Sigmoid colon (tissue), 7 donors: Measurements from ENCODE around the gene RNU4-1. TPM values are rescaled to one million over a fixed set of nuclear protein-coding genes. Genes with fewer than 3 reads are reported as not detected.
"Not testable (repeated sequence)": the region's sequence is repeated elsewhere in the genome, so short reads cannot be mapped to it uniquely, and the experiment has no call there.

Experiments used
- DNase-seq: peaks from one replicate; pipeline ENCODE4 v3.0.0-alpha.2; 2019
- H3K27ac ChIP-seq, 4 donors: fragments of 200-600 bp; sonication (generic); one replicate each; pipeline ENCODE4 v1.5.1; 2016 to 2019; ENCODE audit warnings: mild to moderate bottlenecking in 1 of 4
- H3K27me3 ChIP-seq, 3 donors: fragments of 200-600 bp; sonication (generic); one replicate each; pipeline ENCODE4 v1.5.1; 2019; ENCODE audit warnings: mild to moderate bottlenecking in 1 of 3
- H3K36me3 ChIP-seq, 4 donors: fragments of 200-600 bp; sonication (generic); one replicate each; pipeline ENCODE4 v1.5.1; 2016 to 2019
- H3K4me1 ChIP-seq, 4 donors: fragments of 200-600 bp; sonication (generic); one replicate each; pipeline ENCODE4 v1.5.1; 2017 to 2019
- H3K4me3 ChIP-seq, 4 donors: fragments of 200-600 bp; sonication (generic); one replicate each; pipeline ENCODE4 v1.5.1; 2017 to 2019; ENCODE audit warnings: mild to moderate bottlenecking in 2 of 4, moderate library complexity in 1 of 4
- H3K9me3 ChIP-seq, 4 donors: fragments of 200-600 bp in 3 of 4; sonication (generic) in 3 of 4; one replicate each; pipeline versions ENCODE4 v1.5.1 to v1.6.1; 2013 to 2019
- CTCF ChIP-seq, 4 experiments: fragments of 450-650 bp in 3 of 4; fragments of 200-600 bp in 1 of 4; IDR thresholded peaks; one replicate each; pipeline ENCODE4 v1.5.1; 2016 to 2019; ENCODE audit warnings: antibody characterized with exemption in 4 of 4, mild to moderate bottlenecking in 3 of 4, moderate library complexity in 2 of 4
- EP300 ChIP-seq, 4 donors: sonication (generic); formaldehyde crosslinking; IDR thresholded peaks; one replicate each; pipeline ENCODE4 v1.6.1; 2017; ENCODE audit warnings: antibody characterized with exemption in 4 of 4
- POLR2A ChIP-seq, 2 donors: fragments of 450-650 bp; IDR thresholded peaks; one replicate each; pipeline ENCODE4 v1.6.1; 2016; ENCODE audit warnings: antibody characterized with exemption in 2 of 2, mild to moderate bottlenecking in 2 of 2, moderate library complexity in 2 of 2
- POLR2AphosphoS5 ChIP-seq, 4 donors: sonication (generic); formaldehyde crosslinking; IDR thresholded peaks; one replicate each; pipeline ENCODE4 v1.6.1; 2017; ENCODE audit warnings: antibody characterized with exemption in 4 of 4
- WGBS, 2 donors: extraction: QIAGEN DNeasy Blood & Tissue Kit; methylation state at CpG; one replicate each; pipeline ENCODE4 v1.1.7; 2013; 5-methylcytosine and 5-hydroxymethylcytosine counted together
- intact Hi-C: fragments of 100-400 bp; cut with DNase I; formaldehyde crosslinking; loops from one replicate; pipeline ENCODE4 v1.15.1; 2023
- polyA plus RNA-seq, 3 donors: library from polyadenylated mRNA; stranded (reverse); fragments of 200-250 nt; gene quantifications; one replicate each; pipeline ENCODE4 v1.2.3, GENCODE V29; 2013
- total RNA-seq, 4 donors: library from RNA; depleted of rRNA; stranded (reverse); fragments of >200 nt; gene quantifications; one replicate each; pipeline ENCODE4 v1.1.0, GENCODE V29; 2016
- donor health status: healthy with polysubstance abuse.
- donor health status: Bipolar disorder and iron deficiency.
- donor health status: healthy.

RNU4-1 gene
- total and polyA plus RNA-seq, 7 donors: under 0.01 TPM; not detected in 4

- 18 to 20% methylated on average over 12 of the region's 12 CpGs for WGBS, 2 donors
- not testable (repeated sequence) for H3K27me3 ChIP-seq
Observed at GRCh38 chr12:120335447-120335846, 42.4 kb upstream of the RNU4-1 start.

GRCh38 chr12:120332523-120332922 lies 39.5 kb upstream of the RNU4-1 start:
- H3K36me3 ChIP-seq: no peaks in the 10 kb centered on the region
- intact Hi-C loops: no loop called here
- H3K27me3 ChIP-seq: no peaks in the 10 kb centered on the region
- H3K9me3 ChIP-seq: peaks cover 0 to 7% (median 0%) of the 10 kb centered on the region in 4 donors
- WGBS, 2 donors: 83 to 85% methylated on average over 6 to 7 of the region's 7 CpGs
- no peaks in the 10 kb centered on the region for H3K4me1 ChIP-seq
- TF ChIP-seq CTCF (IDR thresholded peaks at IDR 0.05) (no peak), POLR2AphosphoS5 (IDR thresholded peaks at IDR 0.05) (no peak), POLR2A (IDR thresholded peaks at IDR 0.05) (no peak), EP300 (IDR thresholded peaks at IDR 0.05) (no peak)
- DNase-seq: no peak
- H3K4me3 ChIP-seq: no peak overlapping the region
- no peak overlapping the region for H3K27ac ChIP-seq

More at GRCh38 chr12:120335447-120335846, 42.4 kb upstream of the RNU4-1 start:
- H3K27ac ChIP-seq, H3K4me3 ChIP-seq, H3K36me3 ChIP-seq, intact Hi-C loops, H3K9me3 ChIP-seq, H3K4me1 ChIP-seq: not testable (repeated sequence)
- TF ChIP-seq CTCF (IDR thresholded peaks at IDR 0.05): peak; percentile 38 to 57 (median 47)
- peak; percentile 74 for DNase-seq

GRCh38 chr12:120332041-120332440 lies 39.0 kb upstream of the RNU4-1 start:
- DNase-seq: no peak
- no peaks in the 10 kb centered on the region for H3K27me3 ChIP-seq
- TF ChIP-seq EP300 (IDR thresholded peaks at IDR 0.05) (no peak), POLR2A (IDR thresholded peaks at IDR 0.05) (no peak), CTCF (IDR thresholded peaks at IDR 0.05) (no peak), POLR2AphosphoS5 (IDR thresholded peaks at IDR 0.05) (no peak)
- WGBS, 2 donors: 62 to 77% methylated on average over 5 of the region's 5 CpGs
- H3K27ac ChIP-seq: no peak overlapping the region
- intact Hi-C loops: no loop called here
- H3K4me1 ChIP-seq: no peaks in the 10 kb centered on the region
- no peaks in the 10 kb centered on the region for H3K36me3 ChIP-seq
- H3K9me3 ChIP-seq: peaks cover 0 to 7% (median 0%) of the 10 kb centered on the region in 4 donors
- H3K4me3 ChIP-seq: no peak overlapping the region

- H3K27me3 ChIP-seq: no peaks in the 10 kb centered on the region
- H3K27ac ChIP-seq: no peak overlapping the region
- intact Hi-C loops: no loop called here
- no peaks in the 10 kb centered on the region for H3K4me1 ChIP-seq
- TF ChIP-seq EP300 (IDR thresholded peaks at IDR 0.05): no peak
- TF ChIP-seq CTCF (IDR thresholded peaks at IDR 0.05): no peak
- no peak for TF ChIP-seq POLR2A (IDR thresholded peaks at IDR 0.05)
- TF ChIP-seq POLR2AphosphoS5 (IDR thresholded peaks at IDR 0.05): no peak
- peaks cover 0 to 3% (median 0%) of the 10 kb centered on the region in 4 donors for H3K9me3 ChIP-seq
- no peak for DNase-seq
- WGBS, 2 donors: 58 to 72% methylated on average over 3 of the region's 3 CpGs
- no peak overlapping the region for H3K4me3 ChIP-seq
- no peaks in the 10 kb centered on the region for H3K36me3 ChIP-seq
Observed at GRCh38 chr12:120331390-120331789, 38.4 kb upstream of the RNU4-1 start.

GRCh38 chr12:120328228-120328627 lies 35.2 kb upstream of the RNU4-1 start:
- no peaks in the 10 kb centered on the region for H3K9me3 ChIP-seq
- H3K4me1 ChIP-seq: peaks cover 0 to 7% (median 2%) of the 10 kb centered on the region in 4 donors
- no peaks in the 10 kb centered on the region for H3K27me3 ChIP-seq
- no peaks in the 10 kb centered on the region for H3K36me3 ChIP-seq
- no peak for TF ChIP-seq POLR2A (IDR thresholded peaks at IDR 0.05)
- no peak for TF ChIP-seq CTCF (IDR thresholded peaks at IDR 0.05)
- DNase-seq: no peak
- 84 to 86% methylated on average over 4 of the region's 4 CpGs for WGBS, 2 donors
- intact Hi-C loops: no loop called here
- no peak overlapping the region for H3K27ac ChIP-seq
- H3K4me3 ChIP-seq: no peak overlapping the region
